Hepatocyte (in vitro differentiated cells): Measurements from ENCODE around the gene KCNJ4.

ENCODE experiments used
- CTCF ChIP-seq: fragments of 200-600 bp; sonication (generic); IDR thresholded peaks from 2 replicates; pipeline ENCODE4 v1.5.1; 2016; ENCODE audit warnings: antibody characterized with exemption, mild to moderate bottlenecking; ENCODE audit not compliant: poor library complexity
- EZH2 ChIP-seq: fragments of 200-600 bp; sonication (generic); IDR thresholded peaks from 2 replicates; pipeline ENCODE4 v1.6.1; 2016; ENCODE audit warnings: antibody characterized with exemption, mild to moderate bottlenecking, borderline replicate concordance
- EZH2phosphoT487 ChIP-seq: fragments of 200-600 bp; sonication (generic); IDR thresholded peaks from one replicate; pipeline ENCODE4 v1.6.1; 2018; ENCODE audit warnings: antibody characterized with exemption, mild to moderate bottlenecking, low read depth, moderate library complexity; ENCODE audit not compliant: unreplicated experiment, severe bottlenecking

GRCh38 chr22:38465673-38466490, 10.9 kb upstream of the KCNJ4 start:
- TF ChIP-seq EZH2 (no peak), CTCF (no peak), EZH2phosphoT487 (no peak)
